Adrenal gland (tissue), 12 donors: ENCODE results near the gene CST7. TPM values are rescaled to one million over a fixed set of nuclear protein-coding genes. Genes with fewer than 3 reads are reported as not detected.
A peak's percentile ranks its signal among the peaks of the same experiment; 100 is the strongest.

ENCODE experiments used
- DNase-seq, 7 donors: peaks; one replicate each; pipeline ENCODE4 v3.0.0-alpha.2; 2019 to 2020
- H3K27ac ChIP-seq, 5 donors: fragments of 200-600 bp; sonication (generic) in 4 of 5; 1 replicate in 3 of 5; 2 replicates in 2 of 5; pipeline versions ENCODE4 v1.5.1 to v1.8.0; 2016 to 2020; ENCODE audit warnings: mild to moderate bottlenecking in 1 of 5
- H3K27me3 ChIP-seq: fragments of 200-600 bp; 2 replicates; pipeline ENCODE4 v1.8.0; 2021
- H3K36me3 ChIP-seq, 2 donors: fragments of 200-600 bp; replicated peaks in 1 of 2; 1 replicate in 1 of 2; 2 replicates in 1 of 2; pipeline versions ENCODE4 v1.5.1 to v1.8.0; 2018 to 2022
- H3K4me1 ChIP-seq, 2 donors: fragments of 200-600 bp; replicated peaks in 1 of 2; 1 replicate in 1 of 2; 2 replicates in 1 of 2; pipeline versions ENCODE4 v1.5.1 to v1.8.0; 2018 to 2021
- H3K4me3 ChIP-seq, 4 donors: fragments of 200-600 bp; sonication (generic) in 3 of 4; one replicate each; pipeline ENCODE4 v1.5.1; 2016 to 2018
- H3K9me3 ChIP-seq, 3 donors: fragments of 200-600 bp; sonication (generic) in 1 of 3; replicated peaks in 1 of 3; 1 replicate in 2 of 3; 2 replicates in 1 of 3; pipeline versions ENCODE4 v1.5.1 to v1.8.0; 2016 to 2021
- POLR2A ChIP-seq, 2 donors: fragments of 450-650 bp; IDR thresholded peaks; one replicate each; pipeline ENCODE4 v1.6.1; 2017; ENCODE audit warnings: antibody characterized with exemption in 2 of 2, mild to moderate bottlenecking in 2 of 2, moderate library complexity in 1 of 2
- WGBS, 4 donors: extraction: QIAGEN DNeasy Blood & Tissue Kit in 2 of 4; methylation state at CpG; one replicate each; pipeline versions ENCODE4 v1.1.5 to v1.1.7; 2013 to 2017; 5-methylcytosine and 5-hydroxymethylcytosine counted together
- intact Hi-C, 2 donors: fragments of 100-400 bp; cut with DNase I; formaldehyde crosslinking; loops; one replicate each; pipeline versions ENCODE4 v1.14.1 to v1.15.0; 2022 to 2023
- polyA plus RNA-seq, 3 donors: library from polyadenylated mRNA; stranded (reverse); fragments of 200-250 nt in 2 of 3; fragments of 350-450 nt in 1 of 3; fragmentation: Illumina TruSeq in 1 of 3; extraction: RNeasy Lipid Tissue Mini Kit (QIAGEN cat#74804) in 1 of 3; gene quantifications; one replicate each; pipeline ENCODE4 v1.2.3, GENCODE V29; 2013 to 2014
- total RNA-seq, 9 donors: library from RNA; depleted of rRNA in 4 of 9; stranded (reverse); fragments of >200 nt in 4 of 9; fragments of 120-200 nt in 1 of 9; fragmentation: NEBNext Ultra II Directional in 1 of 9; extraction: Animal tissue kit (Norgen Biotek cat#: 25700) in 1 of 9; gene quantifications; one replicate each; pipeline versions ENCODE4 v1.1.0 to v1.2.4, GENCODE V29; 2013 to 2023
- TF ChIP-seq, protein P1 (sequence below), 6 experiments: fragments of 450-650 bp in 4 of 6; fragments of 200-600 bp in 2 of 6; sonication (generic) in 1 of 6; IDR thresholded peaks; 1 replicate in 5 of 6; 2 replicates in 1 of 6; pipeline versions ENCODE4 v1.5.1 to v1.8.0; 2016 to 2021; ENCODE audit warnings: antibody characterized with exemption in 6 of 6, mild to moderate bottlenecking in 2 of 6, moderate library complexity in 1 of 6
- donor health status: healthy with polysubstance abuse.
- donor health status: Bipolar disorder and iron deficiency.
- donor health status: DM: yes; HTN: yes; CAD: no.
- donor health status: DM: no; HTN: no; CAD: no.
- donor health status: DM: no; HTN: no; CAD: no.
- donor health status: DM: yes; HTN: yes; CAD: no.

The CST7 gene
- total and polyA plus RNA-seq, 12 donors: 0.17 to 4.1 (median 0.93) TPM

DNA sequence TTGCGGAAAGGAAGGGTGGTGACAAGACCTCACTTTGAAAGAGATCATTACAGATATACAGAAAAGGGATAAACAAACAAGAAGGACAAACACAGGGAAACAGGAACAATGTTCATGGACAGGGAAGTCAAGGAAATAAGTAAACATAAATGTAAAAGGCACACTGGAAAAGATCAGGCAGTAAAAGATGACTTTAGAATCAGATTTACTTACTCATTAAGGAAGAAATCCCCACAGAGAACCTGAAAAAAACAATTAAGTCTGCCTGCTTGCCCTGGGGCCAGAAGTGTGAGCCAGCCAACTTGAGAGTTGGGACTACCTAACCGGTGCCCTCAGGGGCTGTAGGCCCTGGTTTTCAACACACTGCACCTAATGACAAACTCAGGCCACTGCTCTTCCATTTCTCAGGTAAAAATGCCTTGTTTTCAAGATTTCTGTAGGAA, 41.8 kb downstream of the CST7 start:
- Histone ChIP-seq H3K27me3 (no peaks in the 10 kb centered on the region), H3K4me3 (no peak overlapping the region), H3K36me3 (no peaks in the 10 kb centered on the region), H3K27ac (no peak overlapping the region), H3K4me1 (peaks cover 0 to 24% of the 10 kb centered on the region in 2 donors), H3K9me3 (no peaks in the 10 kb centered on the region)
- peak in 2 of 7 donors; percentile 12 to 41 for DNase-seq
- WGBS, 4 donors: 89 to 96% (median 94%) methylated on average over 2 of the region's 2 CpGs
- no peak for TF ChIP-seq POLR2A (IDR thresholded peaks at IDR 0.05)
- TF ChIP-seq, protein P1, sequence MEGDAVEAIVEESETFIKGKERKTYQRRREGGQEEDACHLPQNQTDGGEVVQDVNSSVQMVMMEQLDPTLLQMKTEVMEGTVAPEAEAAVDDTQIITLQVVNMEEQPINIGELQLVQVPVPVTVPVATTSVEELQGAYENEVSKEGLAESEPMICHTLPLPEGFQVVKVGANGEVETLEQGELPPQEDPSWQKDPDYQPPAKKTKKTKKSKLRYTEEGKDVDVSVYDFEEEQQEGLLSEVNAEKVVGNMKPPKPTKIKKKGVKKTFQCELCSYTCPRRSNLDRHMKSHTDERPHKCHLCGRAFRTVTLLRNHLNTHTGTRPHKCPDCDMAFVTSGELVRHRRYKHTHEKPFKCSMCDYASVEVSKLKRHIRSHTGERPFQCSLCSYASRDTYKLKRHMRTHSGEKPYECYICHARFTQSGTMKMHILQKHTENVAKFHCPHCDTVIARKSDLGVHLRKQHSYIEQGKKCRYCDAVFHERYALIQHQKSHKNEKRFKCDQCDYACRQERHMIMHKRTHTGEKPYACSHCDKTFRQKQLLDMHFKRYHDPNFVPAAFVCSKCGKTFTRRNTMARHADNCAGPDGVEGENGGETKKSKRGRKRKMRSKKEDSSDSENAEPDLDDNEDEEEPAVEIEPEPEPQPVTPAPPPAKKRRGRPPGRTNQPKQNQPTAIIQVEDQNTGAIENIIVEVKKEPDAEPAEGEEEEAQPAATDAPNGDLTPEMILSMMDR (IDR thresholded peaks at IDR 0.05): no peak
- intact Hi-C loops: loop anchor here in 1 of 2 donors (5.0 kb wide), 1 partner anchor 406 kb away; no protein-coding TSS in a partner anchor

DNA sequence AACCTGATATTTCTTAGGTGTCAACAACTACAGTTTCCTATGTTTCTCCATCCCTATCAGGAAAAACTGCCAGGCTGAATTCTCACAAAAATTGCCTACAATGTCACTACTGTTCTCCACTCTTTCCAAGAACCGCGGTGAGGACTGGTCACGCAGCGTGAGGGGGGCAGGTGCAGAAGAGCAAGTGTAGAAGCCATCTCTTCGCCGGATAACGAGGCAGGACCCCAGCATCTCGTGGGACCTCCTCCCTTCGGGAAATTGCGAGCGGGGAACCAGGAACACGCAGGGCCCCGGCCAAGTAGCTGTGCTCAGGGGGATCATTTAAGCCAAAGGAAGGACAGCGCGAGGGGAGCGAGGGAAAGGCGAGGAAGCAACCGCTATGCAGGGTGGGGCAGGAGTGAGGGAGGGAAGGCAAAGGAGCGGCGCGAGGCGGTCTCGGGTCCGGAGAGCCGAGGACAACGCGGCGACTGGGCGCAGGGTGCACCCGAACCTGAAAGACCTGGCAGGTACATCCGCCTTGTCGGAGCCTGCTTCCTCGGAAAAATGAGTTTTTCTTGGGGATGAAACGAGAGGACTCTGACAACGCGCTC, 42.9 kb downstream of the CST7 start:
- intact Hi-C loops: loop anchor here in 1 of 2 donors (5.0 kb wide), 1 partner anchor 405 kb away; no protein-coding TSS in a partner anchor
- Histone ChIP-seq H3K9me3 (no peaks in the 10 kb centered on the region), H3K36me3 (no peaks in the 10 kb centered on the region), H3K4me1 (peaks cover 0 to 24% of the 10 kb centered on the region in 2 donors), H3K27me3 (no peaks in the 10 kb centered on the region), H3K4me3 (peak overlapping the region; percentile 52 to 91 (median 82)), H3K27ac (peak overlapping the region; percentile 33 to 99 (median 88))
- TF ChIP-seq, protein P1 (IDR thresholded peaks at IDR 0.05): no peak
- TF ChIP-seq POLR2A (IDR thresholded peaks at IDR 0.05): no peak
- WGBS, 4 donors: 0 to 2% (median 0%) methylated on average over 7 to 36 of the region's 36 CpGs
- DNase-seq: peak in 4 of 7 donors; percentile 22 to 41 (median 36)

- peaks cover 0 to 24% of the 10 kb centered on the region in 2 donors for H3K4me1 ChIP-seq
Observed at GRCh38 chr20:24992487-24993205, 43.6 kb downstream of the CST7 start, which contains the start of gene APMAP. Gene APMAP (minus strand): TSS chr20:24992751. CDS start chr20:24992688, 63 bp downstream.

More at GRCh38 chr20:24992487-24993205, 43.6 kb downstream of the CST7 start, which contains the start of gene APMAP:
- H3K27me3 ChIP-seq: no peaks in the 10 kb centered on the region
- TF ChIP-seq, protein P1 (IDR thresholded peaks at IDR 0.05): peak in 1 of 6 experiments; percentile 1
- peak; percentile 90 to 96 for TF ChIP-seq POLR2A (IDR thresholded peaks at IDR 0.05)
- intact Hi-C loops: loop anchor here in 1 of 2 donors (5.0 kb wide), 1 partner anchor 405 kb away; no protein-coding TSS in a partner anchor
- no peaks in the 10 kb centered on the region for H3K9me3 ChIP-seq
- peak; percentile 94 to 97 (median 97) for DNase-seq
- 0 to 1% (median 0%) methylated on average over 11 to 69 of the region's 69 CpGs for WGBS, 4 donors
- no peaks in the 10 kb centered on the region for H3K36me3 ChIP-seq
- peak within 1 kb of the TSS; percentile 52 to 91 (median 82) for H3K4me3 ChIP-seq
- H3K27ac ChIP-seq: peak within 1 kb of the TSS; percentile 33 to 99 (median 88)
